GM13976 (cell line): Measurements from ENCODE around the gene RASGRF1.

ENCODE experiments used
- DNase-seq: peaks from one replicate; pipeline ENCODE4 v3.0.0; 2012; ENCODE audit warnings: low spot score
- CTCF ChIP-seq: IDR thresholded peaks from 2 replicates; pipeline ENCODE4 v1.5.1; 2012; ENCODE audit warnings: borderline replicate concordance, mild to moderate bottlenecking; ENCODE audit not compliant: insufficient read depth; ENCODE audit errors: extremely low read depth, missing control alignments, control extremely low read depth
- in situ Hi-C: fragments of 300-500 bp; cut with MboI; formaldehyde crosslinking; loops from one replicate; pipeline ENCODE4 v1.12.0; 2022; ENCODE audit warnings: low sequenced_read_pairs, mixed read lengths, inconsistent platforms; ENCODE audit not compliant: unreplicated experiment

The RASGRF1 gene

GRCh38 chr15:78976691-78977090 lies 113.9 kb downstream of the RASGRF1 start:
- peak; percentile 59 for DNase-seq
- no peak for TF ChIP-seq CTCF
- in situ Hi-C loops = no loop called here

- no peak for DNase-seq
- TF ChIP-seq CTCF = no peak
- in situ Hi-C loops = no loop called here
Observed at GRCh38 chr15:78974272-78974918, 116.2 kb downstream of the RASGRF1 start.

GRCh38 chr15:78969687-78970349 lies 120.8 kb downstream of the RASGRF1 start:
- TF ChIP-seq CTCF = no peak
- in situ Hi-C loops = no loop called here

GRCh38 chr15:78968539-78969271 lies 121.9 kb downstream of the RASGRF1 start:
- DNase-seq = no peak
- no peak for TF ChIP-seq CTCF
- in situ Hi-C loops = no loop called here

More at GRCh38 chr15:78969687-78970349, 120.8 kb downstream of the RASGRF1 start:
- no peak for DNase-seq

GRCh38 chr15:78968114-78968513 lies 122.5 kb downstream of the RASGRF1 start:
- DNase-seq = no peak
- no peak for TF ChIP-seq CTCF
- in situ Hi-C loops = no loop called here

GRCh38 chr15:78960308-78960707 lies 130.3 kb downstream of the RASGRF1 start:
- no peak for TF ChIP-seq CTCF
- in situ Hi-C loops = no loop called here

More at GRCh38 chr15:78960308-78960707, 130.3 kb downstream of the RASGRF1 start:
- DNase-seq = no peak
